ENCODE results near the gene POGZ.

DNA sequence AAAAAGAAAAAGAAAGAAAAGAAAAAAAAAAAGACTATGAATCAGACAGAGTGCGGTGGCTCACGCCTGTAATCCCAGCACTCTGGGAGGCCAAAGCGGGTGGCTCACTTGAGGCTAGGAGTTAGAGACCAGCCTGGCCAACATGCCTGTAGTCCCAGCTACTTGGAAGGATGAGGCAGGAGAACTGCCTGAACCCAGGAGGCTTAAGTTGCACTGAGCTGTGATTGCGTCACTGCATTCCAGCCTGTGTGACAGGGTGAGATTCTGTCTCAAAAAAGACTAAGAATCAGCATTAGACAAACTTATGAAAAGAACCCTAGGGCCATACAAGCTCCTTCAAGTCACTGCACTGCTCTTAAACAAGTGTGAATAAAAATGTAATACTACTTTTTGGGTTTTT, 43.1 kb downstream of the POGZ start:
- no peak for TF ChIP-seq POLR2A (IDR thresholded peaks at IDR 0.05)
- TF ChIP-seq CTCF (IDR thresholded peaks at IDR 0.05): no peak
